Vagina (tissue), 2 donors: ENCODE data around the gene TMPRSS11A. TPM values are rescaled to one million over a fixed set of nuclear protein-coding genes. Genes with fewer than 3 reads are reported as not detected.

Experiments used
- DNase-seq, 2 donors: peaks; one replicate each; pipeline ENCODE4 v3.0.0-alpha.2; 2017; ENCODE audit errors: extremely low spot score in 2 of 2
- H3K27ac ChIP-seq: fragments of 200-600 bp; sonication (generic); one replicate; pipeline ENCODE4 v1.5.1; 2019
- H3K27me3 ChIP-seq: fragments of 200-600 bp; sonication (generic); one replicate; pipeline ENCODE4 v1.5.1; 2019
- H3K36me3 ChIP-seq, 2 donors: fragments of 200-600 bp; sonication (generic); one replicate each; pipeline ENCODE4 v1.5.1; 2017 to 2019
- H3K4me1 ChIP-seq: fragments of 200-600 bp; sonication (generic); one replicate; pipeline ENCODE4 v1.5.1; 2019
- H3K4me3 ChIP-seq, 2 donors: fragments of 200-600 bp; sonication (generic); 1 replicate in 1 of 2; 2 replicates in 1 of 2; pipeline ENCODE4 v1.5.1; 2016 to 2019
- H3K9me3 ChIP-seq: fragments of 200-600 bp; sonication (generic); one replicate; pipeline ENCODE4 v1.5.1; 2019
- POLR2A ChIP-seq, 2 donors: fragments of 450-650 bp; IDR thresholded peaks; one replicate each; pipeline ENCODE4 v1.6.1; 2017; ENCODE audit warnings: antibody characterized with exemption in 2 of 2, mild to moderate bottlenecking in 2 of 2, moderate library complexity in 2 of 2
- POLR2AphosphoS5 ChIP-seq, 2 donors: sonication (generic); formaldehyde crosslinking; IDR thresholded peaks; one replicate each; pipeline ENCODE4 v1.9.0; 2017; ENCODE audit warnings: antibody characterized with exemption in 2 of 2, mild to moderate bottlenecking in 2 of 2, low read depth in 1 of 2; ENCODE audit not compliant: insufficient read depth in 1 of 2
- intact Hi-C: fragments of 100-400 bp; cut with DNase I; formaldehyde crosslinking; loops from one replicate; pipeline ENCODE4 v1.15.1; 2023
- total RNA-seq: library from RNA; depleted of rRNA; stranded (reverse); fragments of >200 nt; gene quantifications from one replicate; pipeline ENCODE4 v1.2.3, GENCODE V29; 2016
- TF ChIP-seq, protein P1 (sequence below), 3 experiments: fragments of 450-650 bp in 2 of 3; fragments of 200-600 bp in 1 of 3; sonication (generic) in 1 of 3; IDR thresholded peaks; one replicate each; pipeline ENCODE4 v1.5.1; 2017 to 2019; ENCODE audit warnings: antibody characterized with exemption in 3 of 3, mild to moderate bottlenecking in 2 of 3, moderate library complexity in 2 of 3

TMPRSS11A gene
- total RNA-seq, 1 donor from 2014 or later: 26.0 TPM

- intact Hi-C loops: no loop called here
- Histone ChIP-seq H3K27me3 (no peaks in the 10 kb centered on the region), H3K4me1 (no peaks in the 10 kb centered on the region), H3K36me3 (no peaks in the 10 kb centered on the region), H3K27ac (no peak overlapping the region), H3K4me3 (no peak overlapping the region), H3K9me3 (no peaks in the 10 kb centered on the region)
- no peak for DNase-seq
- no peak for TF ChIP-seq POLR2AphosphoS5 (IDR thresholded peaks at IDR 0.05; ENCODE audit: insufficient read depth in 1 of 2, low read depth in 1 of 2)
- TF ChIP-seq POLR2A (IDR thresholded peaks at IDR 0.05): no peak
- TF ChIP-seq, protein P1, sequence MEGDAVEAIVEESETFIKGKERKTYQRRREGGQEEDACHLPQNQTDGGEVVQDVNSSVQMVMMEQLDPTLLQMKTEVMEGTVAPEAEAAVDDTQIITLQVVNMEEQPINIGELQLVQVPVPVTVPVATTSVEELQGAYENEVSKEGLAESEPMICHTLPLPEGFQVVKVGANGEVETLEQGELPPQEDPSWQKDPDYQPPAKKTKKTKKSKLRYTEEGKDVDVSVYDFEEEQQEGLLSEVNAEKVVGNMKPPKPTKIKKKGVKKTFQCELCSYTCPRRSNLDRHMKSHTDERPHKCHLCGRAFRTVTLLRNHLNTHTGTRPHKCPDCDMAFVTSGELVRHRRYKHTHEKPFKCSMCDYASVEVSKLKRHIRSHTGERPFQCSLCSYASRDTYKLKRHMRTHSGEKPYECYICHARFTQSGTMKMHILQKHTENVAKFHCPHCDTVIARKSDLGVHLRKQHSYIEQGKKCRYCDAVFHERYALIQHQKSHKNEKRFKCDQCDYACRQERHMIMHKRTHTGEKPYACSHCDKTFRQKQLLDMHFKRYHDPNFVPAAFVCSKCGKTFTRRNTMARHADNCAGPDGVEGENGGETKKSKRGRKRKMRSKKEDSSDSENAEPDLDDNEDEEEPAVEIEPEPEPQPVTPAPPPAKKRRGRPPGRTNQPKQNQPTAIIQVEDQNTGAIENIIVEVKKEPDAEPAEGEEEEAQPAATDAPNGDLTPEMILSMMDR (IDR thresholded peaks at IDR 0.05): no peak
Observed at GRCh38 chr4:67877086-67877485, 86.2 kb downstream of the TMPRSS11A start.

DNA sequence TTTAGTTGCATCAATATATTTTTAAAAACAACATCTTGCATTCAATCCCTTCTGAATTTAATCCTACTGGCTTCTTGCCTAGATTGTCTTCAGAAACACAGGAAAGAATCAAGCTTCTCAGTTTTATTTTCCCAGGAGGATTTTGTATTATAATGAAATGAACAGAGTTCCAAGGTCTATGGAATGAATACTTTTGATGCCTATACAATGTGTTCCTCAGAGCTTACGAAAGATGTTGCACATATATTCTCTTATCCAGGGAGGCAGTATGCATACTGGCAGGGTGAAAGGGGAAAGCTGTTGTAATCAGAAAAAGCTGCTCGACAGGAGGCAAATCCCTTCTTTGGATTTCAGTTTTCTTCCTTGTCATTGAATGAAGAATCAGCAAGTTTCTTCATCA is 88.3 kb downstream of the TMPRSS11A start:
- Histone ChIP-seq H3K4me1 (no peaks in the 10 kb centered on the region), H3K9me3 (no peaks in the 10 kb centered on the region), H3K27ac (no peak overlapping the region), H3K27me3 (no peaks in the 10 kb centered on the region), H3K36me3 (no peaks in the 10 kb centered on the region), H3K4me3 (no peak overlapping the region)
- no peak for DNase-seq
- intact Hi-C loops: no loop called here
- TF ChIP-seq, protein P1 (IDR thresholded peaks at IDR 0.05): no peak
- TF ChIP-seq POLR2AphosphoS5 (IDR thresholded peaks at IDR 0.05; ENCODE audit: insufficient read depth in 1 of 2, low read depth in 1 of 2) (no peak), POLR2A (IDR thresholded peaks at IDR 0.05) (no peak)

DNA sequence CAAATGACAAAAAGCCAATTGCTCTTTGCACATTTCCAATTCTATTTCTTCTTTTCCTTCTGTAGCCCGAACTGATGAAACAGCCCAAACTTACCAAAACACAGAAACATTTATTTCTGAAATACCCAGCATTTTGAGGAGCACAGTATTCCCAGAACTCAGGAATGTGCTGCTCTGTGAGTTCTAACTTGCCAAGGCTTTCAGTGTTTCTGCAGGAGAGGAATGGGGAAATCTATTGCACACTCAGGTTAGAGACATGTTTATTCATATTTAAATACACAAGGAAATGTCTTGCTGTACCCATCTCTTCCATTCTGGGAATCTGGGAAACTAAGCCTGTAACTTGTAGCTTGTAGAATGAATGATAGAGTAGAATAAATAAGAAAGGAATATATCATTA is 90.2 kb downstream of the TMPRSS11A start:
- Histone ChIP-seq H3K9me3 (no peaks in the 10 kb centered on the region), H3K27me3 (no peaks in the 10 kb centered on the region), H3K27ac (no peak overlapping the region), H3K36me3 (no peaks in the 10 kb centered on the region), H3K4me3 (no peak overlapping the region), H3K4me1 (no peaks in the 10 kb centered on the region)
- TF ChIP-seq POLR2AphosphoS5 (IDR thresholded peaks at IDR 0.05; ENCODE audit: insufficient read depth in 1 of 2, low read depth in 1 of 2) (no peak), POLR2A (IDR thresholded peaks at IDR 0.05) (no peak)
- TF ChIP-seq, protein P1 (IDR thresholded peaks at IDR 0.05): no peak
- no peak for DNase-seq
- intact Hi-C loops: no loop called here

GRCh38 chr4:67871867-67872266 is 91.4 kb downstream of the TMPRSS11A start:
- Histone ChIP-seq H3K4me1 (no peaks in the 10 kb centered on the region), H3K27me3 (no peaks in the 10 kb centered on the region)

GRCh38 chr4:67869580-67870190 is 93.6 kb downstream of the TMPRSS11A start:
- no peak overlapping the region for H3K4me3 ChIP-seq
- no peak for DNase-seq
- no peaks in the 10 kb centered on the region for H3K4me1 ChIP-seq
- no peaks in the 10 kb centered on the region for H3K9me3 ChIP-seq
- no peak overlapping the region for H3K27ac ChIP-seq
- no peaks in the 10 kb centered on the region for H3K36me3 ChIP-seq
- H3K27me3 ChIP-seq: no peaks in the 10 kb centered on the region
- intact Hi-C loops: no loop called here
- TF ChIP-seq POLR2AphosphoS5 (IDR thresholded peaks at IDR 0.05; ENCODE audit: insufficient read depth in 1 of 2, low read depth in 1 of 2) (no peak), POLR2A (IDR thresholded peaks at IDR 0.05) (no peak)
- TF ChIP-seq, protein P1 (IDR thresholded peaks at IDR 0.05): no peak

More at GRCh38 chr4:67871867-67872266, 91.4 kb downstream of the TMPRSS11A start:
- Histone ChIP-seq H3K36me3 (no peaks in the 10 kb centered on the region), H3K4me3 (no peak overlapping the region), H3K27ac (no peak overlapping the region), H3K9me3 (no peaks in the 10 kb centered on the region)
- TF ChIP-seq POLR2AphosphoS5 (IDR thresholded peaks at IDR 0.05; ENCODE audit: insufficient read depth in 1 of 2, low read depth in 1 of 2): peak in 1 of 2 donors; percentile 12
- no peak for TF ChIP-seq POLR2A (IDR thresholded peaks at IDR 0.05)
- intact Hi-C loops: no loop called here
- no peak for DNase-seq
